Limb (tissue), 2 donors: ENCODE data around the gene TJAP1.
"Not testable (repeated sequence)": the region's sequence is repeated elsewhere in the genome, so short reads cannot be mapped to it uniquely, and the experiment has no call there.

ENCODE experiments used
- DNase-seq, 2 donors: peaks; one replicate each; pipeline ENCODE4 v3.0.0-alpha.2; 2016; ENCODE audit errors: extremely low spot score in 2 of 2

The TJAP1 gene

DNA sequence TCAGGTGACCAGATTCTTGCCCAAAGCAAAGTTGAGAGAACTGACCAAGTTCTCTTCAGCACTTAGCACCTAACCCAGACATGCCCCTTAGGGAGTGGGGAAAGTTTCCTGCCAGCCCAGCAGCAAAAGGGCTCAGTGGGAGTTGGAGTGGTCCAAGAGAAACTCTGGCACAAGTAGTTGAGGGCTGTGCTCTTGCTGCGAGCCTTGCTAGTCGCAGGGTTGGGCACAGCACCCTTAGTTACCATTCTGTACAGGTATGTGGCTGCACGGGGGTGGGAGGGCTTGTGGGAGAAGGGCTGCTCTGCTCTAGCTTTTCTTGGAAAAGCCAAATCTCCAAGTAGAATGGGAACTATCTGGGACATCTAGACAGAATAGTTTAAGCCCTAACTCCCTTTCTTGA lies 45.9 kb downstream of the TJAP1 start:
- no peak for DNase-seq

DNA sequence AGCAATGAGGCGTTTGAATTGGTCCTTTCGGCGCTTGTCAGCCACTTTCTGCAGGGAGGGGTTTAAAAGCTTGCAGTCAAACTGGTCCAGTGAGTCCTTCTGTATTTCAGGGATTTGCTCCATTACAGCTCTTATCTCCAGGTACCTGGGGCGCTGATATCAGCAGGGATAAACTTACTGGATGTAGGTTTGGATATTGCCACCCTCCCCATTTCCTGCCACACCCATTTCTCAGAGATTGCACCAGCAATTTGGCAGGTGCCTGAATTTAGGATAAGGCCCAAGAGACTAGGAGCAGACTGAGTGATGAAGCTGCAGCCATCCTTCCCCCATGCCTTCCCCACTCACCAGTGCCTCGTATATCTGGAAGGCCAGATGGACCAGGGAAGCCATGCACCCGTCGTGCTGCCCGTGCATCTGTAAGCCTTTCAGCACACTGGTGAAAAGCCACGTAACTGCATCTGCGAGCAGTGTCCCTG lies 47.2 kb downstream of the TJAP1 start:
- DNase-seq: no peak

DNA sequence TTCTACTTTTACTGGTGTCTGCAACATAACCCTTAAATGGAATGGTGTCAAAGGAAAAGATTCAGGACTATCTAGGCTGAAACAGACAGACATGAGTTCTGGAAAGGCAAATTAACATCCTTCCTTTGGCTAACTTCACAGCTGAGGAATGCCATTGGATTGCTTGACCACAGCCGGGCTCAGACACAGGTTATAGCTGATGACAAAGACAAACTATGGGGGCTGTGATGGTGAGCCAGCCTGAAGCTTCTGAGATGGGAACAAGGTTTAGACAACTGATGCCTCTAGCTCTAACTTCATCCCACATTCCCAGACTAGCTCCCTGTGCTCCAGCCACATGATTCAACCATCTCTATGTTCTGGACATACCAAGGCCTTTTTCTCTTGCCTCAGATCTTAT lies 54.8 kb downstream of the TJAP1 start:
- DNase-seq: no peak

DNA sequence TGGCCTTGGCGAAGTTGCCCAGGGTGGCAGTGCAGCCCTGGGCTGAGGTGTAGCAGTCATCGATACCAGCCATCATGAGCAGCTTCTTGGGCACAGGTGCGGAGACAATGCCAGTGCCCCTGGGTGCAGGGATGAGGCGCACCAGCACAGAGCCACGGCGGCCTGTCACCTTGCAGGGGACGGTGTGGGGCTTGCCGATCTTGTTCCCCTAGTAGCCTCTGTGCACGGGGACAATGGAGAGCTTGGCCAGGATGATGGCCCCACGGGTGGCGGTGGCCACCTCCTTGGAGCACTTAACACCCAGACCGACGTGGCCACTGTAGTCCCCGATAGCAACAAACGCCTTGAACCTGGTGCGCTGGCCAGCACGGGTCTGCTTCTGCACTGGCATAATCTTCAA lies 61.6 kb downstream of the TJAP1 start:
- DNase-seq: not testable (repeated sequence)

DNA sequence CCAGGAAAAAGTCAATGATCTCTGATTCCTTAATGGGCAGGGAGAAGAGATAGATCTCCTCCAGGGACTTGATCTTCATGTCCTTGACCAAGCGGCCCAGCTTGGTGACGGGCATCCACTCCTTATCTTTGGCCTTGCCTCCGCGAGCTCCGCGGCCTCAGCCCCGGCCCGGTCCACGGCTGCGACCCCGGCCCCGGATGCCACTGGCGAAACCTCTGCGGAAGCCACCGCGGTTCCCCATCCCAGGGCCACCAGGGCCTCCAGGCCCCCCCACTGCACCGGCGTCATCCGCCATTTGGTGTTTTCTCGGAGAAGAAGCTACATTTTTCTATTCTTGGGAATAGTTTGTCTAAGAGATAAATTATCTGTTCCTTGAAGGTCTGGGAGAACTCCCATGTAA lies 62.0 kb downstream of the TJAP1 start:
- DNase-seq: not testable (repeated sequence)

DNA sequence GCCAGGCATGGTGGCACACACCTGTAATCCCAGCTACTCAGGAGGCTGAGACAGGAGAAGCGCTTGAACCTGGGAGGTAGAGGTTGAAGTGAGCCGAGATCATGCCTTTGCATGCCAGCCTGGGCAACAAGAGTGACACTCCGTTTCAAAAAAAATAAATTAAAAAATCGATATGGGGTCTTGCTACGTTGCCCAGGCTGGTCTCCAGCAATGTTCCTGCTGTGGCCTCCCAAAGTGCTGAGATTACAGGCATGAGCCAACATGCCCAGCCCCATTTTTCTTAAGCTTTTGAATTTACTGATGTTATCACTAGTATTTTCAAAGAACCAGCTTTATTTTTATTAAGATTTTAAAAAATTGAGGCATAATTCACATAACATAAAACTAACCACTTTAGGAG lies 63.1 kb downstream of the TJAP1 start:
- DNase-seq: no peak

DNA sequence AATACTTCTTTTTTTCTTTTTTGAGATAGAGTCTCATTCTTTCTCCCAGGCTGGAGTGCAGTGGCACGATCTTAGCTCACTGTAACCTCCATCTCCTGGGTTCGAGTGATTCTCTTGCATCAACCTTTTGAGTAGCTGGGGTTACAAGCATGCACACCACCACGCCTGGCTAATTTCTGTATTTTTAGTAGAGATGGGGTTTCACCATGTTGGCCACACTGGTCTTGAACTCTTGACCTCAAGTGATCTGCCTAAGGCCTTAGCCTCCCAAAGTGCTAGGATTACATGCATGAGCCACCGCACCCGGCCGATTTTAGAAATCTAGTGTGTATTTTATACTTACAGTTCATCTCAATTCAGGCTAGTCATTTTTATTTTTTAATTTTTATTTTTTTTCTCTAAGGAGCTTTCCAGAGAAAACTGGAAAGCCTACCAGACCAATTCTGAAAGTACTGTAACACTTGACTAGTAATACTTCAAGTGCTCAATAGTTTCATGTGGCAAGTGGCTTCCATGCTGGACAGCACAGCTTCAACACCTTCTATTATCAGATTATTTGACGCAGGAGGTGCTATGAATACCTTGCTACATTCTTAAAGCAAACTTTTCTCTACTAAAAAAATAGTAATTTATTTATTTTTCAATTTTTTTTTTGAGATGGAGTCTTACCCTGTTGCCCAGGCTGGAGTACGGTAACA lies 64.6 kb downstream of the TJAP1 start:
- DNase-seq: no peak

DNA sequence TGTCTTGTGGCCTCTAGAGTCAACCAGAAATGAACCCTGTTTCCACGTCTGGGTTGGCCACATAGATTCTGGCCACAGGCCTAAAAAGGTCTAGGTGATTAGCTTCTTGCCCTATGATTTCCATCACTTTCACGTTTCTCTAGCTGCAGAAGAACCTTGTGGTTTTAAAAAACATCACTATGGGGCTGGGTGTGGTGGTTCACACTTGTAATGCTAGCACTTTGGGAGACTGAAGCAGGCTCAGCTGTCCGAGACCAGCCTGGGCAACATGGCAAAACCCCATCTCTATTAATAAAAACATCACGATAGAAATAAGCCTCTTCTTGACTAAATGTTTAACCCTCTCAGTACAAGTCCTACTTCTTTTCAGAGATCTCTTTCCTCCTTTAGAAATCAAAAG lies 67.1 kb downstream of the TJAP1 start:
- no peak for DNase-seq

DNA sequence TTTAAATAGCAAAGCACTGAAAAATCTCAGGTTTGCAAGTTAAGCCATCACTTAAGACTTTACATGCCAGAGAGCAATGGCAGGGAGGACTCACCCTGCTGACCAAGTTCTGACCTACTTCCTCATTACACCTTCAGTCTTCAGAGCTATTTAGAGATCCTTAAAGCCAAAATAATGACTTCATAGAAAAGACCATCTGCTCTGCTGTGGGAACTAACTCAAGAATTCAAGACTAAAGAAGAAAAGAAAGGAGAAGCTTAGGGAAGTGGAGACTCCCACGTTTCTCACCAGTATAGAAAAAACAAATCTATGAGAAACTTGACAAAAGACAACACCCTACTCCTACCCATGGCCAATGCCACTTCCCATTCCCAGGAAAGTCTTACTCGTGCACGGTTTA lies 69.9 kb downstream of the TJAP1 start:
- no peak for DNase-seq
